OCI-LY1 (cell line): ENCODE measurements around the gene H6PD.

Experiments
- EZH2 ChIP-seq: fragments of 200-600 bp; sonication (generic), shearing (Covaris generic); IDR thresholded peaks from 2 replicates; pipeline ENCODE4 v1.8.0; 2017; ENCODE audit warnings: borderline replicate concordance, mixed run types, mild to moderate bottlenecking, antibody characterized with exemption, low read length, moderate library complexity, mixed read lengths
- TF ChIP-seq, protein P1 (sequence below): fragments of 200-600 bp; sonication (generic), shearing (Covaris generic); IDR thresholded peaks from 2 replicates; pipeline ENCODE4 v1.5.1; 2017; ENCODE audit warnings: mild to moderate bottlenecking, antibody characterized with exemption, low read length, moderate library complexity, mixed read lengths

DNA sequence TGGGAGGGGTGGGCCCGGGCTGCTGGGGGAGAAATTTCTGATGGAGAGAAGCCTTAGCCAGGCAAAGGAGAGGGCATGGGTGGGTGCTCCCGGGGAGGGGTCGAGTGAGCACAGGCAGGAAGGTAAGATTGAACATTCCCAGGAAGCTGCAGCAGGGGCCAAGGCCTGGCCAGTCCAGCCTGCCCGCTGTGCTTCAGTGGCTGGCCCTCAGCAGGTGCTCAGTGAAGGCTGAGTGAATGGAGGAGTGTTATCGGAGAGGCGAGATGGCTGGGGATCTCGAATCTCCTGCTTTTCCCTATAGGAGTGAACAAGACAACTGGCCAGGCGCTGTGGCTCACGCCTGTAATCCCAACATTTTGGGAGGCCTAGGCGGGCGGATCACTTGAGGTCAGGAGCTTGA, 79.0 kb downstream of the H6PD start:
- TF ChIP-seq, protein P1, sequence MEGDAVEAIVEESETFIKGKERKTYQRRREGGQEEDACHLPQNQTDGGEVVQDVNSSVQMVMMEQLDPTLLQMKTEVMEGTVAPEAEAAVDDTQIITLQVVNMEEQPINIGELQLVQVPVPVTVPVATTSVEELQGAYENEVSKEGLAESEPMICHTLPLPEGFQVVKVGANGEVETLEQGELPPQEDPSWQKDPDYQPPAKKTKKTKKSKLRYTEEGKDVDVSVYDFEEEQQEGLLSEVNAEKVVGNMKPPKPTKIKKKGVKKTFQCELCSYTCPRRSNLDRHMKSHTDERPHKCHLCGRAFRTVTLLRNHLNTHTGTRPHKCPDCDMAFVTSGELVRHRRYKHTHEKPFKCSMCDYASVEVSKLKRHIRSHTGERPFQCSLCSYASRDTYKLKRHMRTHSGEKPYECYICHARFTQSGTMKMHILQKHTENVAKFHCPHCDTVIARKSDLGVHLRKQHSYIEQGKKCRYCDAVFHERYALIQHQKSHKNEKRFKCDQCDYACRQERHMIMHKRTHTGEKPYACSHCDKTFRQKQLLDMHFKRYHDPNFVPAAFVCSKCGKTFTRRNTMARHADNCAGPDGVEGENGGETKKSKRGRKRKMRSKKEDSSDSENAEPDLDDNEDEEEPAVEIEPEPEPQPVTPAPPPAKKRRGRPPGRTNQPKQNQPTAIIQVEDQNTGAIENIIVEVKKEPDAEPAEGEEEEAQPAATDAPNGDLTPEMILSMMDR = no peak
- TF ChIP-seq EZH2 = no peak
